Amniotic epithelial cell (primary cell): ENCODE results near the gene SLC5A2.
"Not testable (repeated sequence)": the region's sequence is repeated elsewhere in the genome, so short reads cannot be mapped to it uniquely, and the experiment has no call there.

Experiments used
- DNase-seq: peaks from one replicate; pipeline ENCODE4 v3.0.0-alpha.2; 2010; ENCODE audit warnings: low read depth

Gene SLC5A2

DNA sequence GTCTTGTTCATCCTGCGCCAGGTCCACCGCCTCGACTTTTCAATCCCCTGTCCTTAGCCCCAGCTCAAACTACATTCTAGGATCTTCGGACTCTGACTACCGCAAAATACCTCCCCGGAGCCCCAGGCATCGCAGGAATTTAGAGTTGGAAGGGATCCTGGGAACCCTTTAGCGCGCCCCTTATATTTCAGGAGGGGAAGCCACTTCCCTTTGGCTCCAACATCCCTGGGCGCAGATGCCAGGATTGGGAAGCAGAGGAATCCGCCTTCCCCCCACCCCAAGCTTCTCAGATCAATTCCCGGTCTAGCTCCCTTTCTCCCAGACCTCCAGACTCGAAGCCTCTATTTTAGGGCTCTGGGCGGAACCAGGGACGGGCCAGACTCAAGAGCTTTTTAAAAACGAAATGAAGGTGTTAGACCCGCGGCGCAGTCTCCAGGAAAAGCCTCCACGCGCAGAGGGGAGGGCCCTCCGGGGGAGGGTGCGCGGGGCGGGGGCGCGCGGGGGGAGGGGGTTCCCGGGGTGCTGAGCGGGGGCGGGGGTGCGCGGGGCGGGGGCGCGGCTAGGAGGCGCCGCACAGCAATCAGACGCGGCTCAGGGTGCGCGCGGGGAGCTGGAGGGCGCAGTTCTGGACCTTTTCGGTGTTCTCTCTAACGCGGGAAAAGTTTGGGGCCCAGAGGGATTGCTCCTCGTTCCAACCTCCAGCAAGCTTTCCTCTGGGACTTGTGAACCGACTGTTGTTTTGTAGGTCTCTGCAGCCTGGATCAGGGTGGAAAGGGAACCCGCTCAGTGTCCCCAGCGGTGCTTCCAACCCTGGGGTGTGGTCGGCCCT is 46.4 kb downstream of the SLC5A2 start:
- no peak for DNase-seq

DNA sequence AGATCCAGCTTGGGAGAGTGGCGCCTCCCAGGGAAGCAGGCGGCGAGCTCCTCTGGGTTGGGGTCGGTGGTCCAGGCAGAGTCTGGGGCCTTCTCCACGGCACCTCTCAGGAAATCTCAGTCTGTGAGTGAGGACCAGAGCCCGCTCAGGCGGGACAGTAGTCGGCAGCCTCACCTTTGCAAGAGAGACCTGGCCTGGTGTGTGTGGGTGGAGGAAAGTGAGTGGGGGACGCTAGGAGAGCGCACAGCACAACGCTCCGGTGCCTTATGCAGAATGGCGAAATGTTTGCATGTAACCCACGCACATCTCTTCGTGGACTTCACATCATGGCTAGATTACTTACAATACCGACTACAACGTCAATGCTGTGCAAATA is 47.0 kb downstream of the SLC5A2 start:
- no peak for DNase-seq

DNA sequence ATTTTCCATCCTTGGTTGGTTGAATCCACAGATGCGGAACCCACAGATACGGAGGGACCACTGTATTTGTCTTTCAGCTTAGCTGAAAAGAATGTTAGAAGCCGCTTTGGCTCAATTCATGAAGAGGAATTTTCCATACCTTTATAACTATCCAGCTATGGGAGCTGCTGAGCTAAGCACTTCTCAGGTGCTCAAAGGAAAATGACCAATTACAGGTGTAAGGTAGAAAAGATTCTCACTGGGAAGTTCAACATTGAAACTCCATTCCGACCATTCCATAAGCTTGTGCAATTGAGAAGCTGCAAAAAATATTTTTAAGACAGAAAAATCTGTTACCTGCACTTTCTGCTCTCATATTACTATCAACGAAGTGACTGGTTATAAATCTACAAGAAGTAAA is 47.5 kb downstream of the SLC5A2 start:
- no peak for DNase-seq

DNA sequence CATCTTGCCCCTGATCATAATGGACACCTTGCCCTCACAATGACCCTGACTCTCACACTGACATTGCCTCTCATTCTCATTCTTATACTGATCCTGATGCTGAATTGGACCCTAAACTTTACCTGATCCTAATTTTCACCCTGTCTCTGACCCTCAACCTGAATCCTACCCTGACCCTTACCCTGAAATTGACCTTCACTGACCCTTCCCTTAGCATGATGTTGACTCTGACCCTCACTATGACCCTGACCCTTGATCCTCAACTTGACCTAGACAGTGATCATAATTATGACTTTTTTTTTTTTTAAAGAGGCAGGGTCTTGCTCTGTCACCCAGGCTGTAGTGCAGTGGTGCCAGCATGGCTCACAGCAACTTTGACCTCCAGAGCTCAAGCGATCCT is 48.2 kb downstream of the SLC5A2 start:
- DNase-seq, result no peak

DNA sequence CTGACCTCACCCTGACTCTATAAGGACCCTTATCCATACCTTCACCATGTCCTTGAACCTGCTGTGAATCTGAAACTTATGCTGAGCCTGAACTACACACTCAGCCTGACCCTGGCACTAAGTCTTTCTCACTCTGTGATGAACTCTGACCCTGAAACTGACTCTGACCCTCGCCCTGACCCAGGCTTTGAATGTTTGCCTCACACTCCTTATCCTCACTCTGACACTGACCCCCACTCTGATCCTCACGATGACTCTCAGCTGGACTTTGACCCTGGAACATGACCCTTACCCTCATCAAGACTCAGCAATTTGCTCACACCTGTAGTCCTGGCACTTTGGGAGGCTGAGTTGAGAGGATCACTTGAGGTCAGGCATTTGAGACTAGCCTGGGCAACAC is 49.2 kb downstream of the SLC5A2 start:
- DNase-seq, result no peak

DNA sequence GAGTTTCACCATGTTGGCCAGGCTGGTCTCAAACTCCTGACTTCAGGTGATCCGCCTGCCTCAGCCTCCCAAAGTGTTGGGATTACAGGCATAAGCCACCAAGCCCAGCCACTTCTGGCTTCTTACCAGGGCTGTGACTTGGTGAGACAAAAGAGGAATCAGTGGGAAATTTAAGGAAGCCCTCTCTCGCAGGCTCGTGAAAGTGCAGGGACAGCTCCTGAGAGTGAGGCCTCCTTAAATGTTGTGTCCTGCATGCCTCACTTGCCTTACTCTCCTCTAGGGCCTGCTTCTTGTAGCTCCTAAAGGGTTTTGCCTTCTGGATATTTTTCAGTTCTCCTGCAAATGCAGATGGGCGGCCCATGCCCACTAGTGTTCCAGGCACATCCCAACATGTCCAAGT is 50.0 kb downstream of the SLC5A2 start:
- no peak for DNase-seq

DNA sequence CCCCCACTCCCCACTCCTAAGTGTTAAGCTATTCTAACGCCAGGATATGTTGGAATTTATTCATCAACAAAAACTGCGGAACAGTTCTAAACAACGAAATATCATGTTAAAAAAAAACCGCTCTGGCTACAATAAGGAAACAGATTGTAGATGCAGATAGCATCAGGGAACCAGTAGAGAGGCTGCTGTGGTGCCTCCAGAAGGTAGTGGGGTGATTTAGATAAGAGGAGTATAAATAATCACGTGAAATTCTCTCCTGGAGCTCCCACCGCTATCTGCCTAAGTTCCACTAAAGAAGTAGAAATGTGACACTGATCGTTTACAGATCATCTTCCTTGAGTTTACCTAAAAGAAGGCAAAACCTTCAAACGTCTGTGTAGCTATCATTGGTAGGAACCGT is 52.8 kb downstream of the SLC5A2 start:
- no peak for DNase-seq

DNA sequence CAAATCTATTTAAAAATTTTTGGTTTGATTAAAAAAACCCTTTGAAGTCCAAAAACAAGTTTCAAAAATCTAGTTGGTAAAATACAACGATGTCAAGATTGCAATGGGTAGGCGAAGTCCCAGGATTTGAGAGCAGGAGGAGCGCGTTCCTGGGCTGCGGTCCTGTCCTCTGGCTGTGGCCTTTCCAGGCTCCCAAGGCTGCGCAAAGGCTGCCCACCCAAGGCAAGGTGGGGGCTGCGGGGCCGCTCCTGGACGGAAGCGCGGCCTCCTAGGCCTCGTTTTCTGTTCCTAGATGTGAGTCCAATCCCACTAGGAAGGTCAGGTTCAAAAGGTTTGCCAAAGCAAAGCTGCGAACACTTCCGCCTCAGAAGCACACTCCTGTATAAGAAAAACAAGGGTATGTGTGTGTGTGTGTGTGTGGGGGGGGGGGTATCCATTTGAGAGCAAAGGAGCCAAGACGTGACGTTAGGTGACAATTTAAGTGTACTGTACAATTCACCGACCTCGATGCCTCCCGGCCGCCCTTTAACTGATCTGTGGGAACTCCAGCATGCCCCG is 54.0 kb downstream of the SLC5A2 start:
- no peak for DNase-seq

DNA sequence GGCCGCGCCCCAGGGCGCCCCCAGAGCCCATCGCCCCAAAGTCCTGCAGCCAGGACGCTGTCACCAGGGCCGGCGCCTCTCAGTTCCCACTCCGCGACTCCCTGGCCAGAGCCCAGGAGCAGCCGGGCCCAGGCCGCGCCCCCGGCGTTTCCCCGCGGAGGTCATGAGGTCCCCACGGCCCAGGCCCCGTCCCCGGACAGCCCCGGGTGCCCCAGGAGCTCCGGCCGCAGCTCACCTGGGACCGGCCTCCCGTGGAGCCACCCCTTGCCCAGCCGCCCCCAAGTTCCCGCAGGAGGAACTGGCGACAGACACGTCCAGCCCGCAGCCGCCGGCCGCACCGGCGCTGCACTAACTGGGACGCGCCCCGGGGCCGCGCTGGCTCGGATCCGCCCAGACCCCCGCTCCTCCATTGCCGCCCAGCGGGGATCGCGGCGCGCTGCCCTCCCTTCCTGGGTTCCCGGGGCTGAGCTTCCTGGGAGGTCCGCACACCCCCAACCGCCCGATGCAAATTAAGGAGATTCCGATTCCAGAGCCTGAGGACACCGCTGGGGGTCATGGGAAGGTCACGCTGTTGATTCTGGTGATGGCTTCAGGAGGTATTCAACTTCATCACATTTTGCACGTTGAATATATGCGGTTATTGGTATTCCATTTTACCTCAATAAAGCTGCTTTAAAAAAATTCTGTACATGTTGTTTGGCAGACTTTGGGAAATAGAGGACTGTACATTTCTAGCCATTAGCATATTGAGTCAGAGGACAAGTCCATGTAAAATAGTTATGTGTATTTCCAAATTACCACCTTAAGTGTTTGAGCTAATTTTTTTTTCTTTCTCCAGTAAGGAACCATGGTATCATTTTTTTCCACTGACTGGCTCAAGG is 54.7 kb downstream of the SLC5A2 start:
- DNase-seq, result no peak

DNA sequence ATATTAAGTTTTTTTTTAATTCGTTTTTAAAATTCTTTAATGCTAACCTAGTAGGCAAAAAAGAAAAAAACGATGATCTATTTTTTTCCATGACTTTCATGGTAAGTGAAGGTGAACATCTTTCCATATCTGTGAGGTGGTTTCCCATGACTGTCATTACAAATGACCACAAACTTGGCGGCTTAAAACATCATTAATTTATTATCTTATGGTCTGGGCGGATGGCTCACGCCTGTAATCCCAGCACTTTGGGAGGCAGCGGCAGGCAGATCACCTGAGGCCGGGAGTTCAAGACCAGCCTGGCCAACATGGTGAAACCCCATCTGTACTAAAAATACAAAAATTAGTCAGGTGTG is 55.3 kb downstream of the SLC5A2 start:
- DNase-seq, result not testable (repeated sequence)

DNA sequence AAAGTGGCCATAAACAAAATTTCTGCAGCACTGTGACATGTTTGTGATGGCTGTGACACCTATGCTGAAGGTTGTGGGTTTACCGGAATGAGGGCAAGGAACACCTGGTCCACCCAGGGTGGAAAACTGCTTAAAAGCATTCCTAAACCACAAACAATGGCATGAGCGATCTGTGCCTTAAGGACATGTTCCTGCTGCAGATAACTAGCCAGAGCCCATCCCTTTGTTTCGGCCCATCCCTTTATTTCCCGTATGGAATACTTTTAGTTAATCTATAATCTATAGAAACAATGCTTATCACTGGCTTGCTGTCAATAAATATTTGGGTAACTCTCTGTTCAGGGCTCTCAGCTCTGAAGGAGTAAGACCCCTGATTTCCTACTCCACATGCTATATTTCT is 56.8 kb downstream of the SLC5A2 start:
- not testable (repeated sequence) for DNase-seq
